ENCODE measurements around the gene SNX4.

Gene SNX4

GRCh38 chr3:125479091-125479490 is 40.9 kb downstream of the SNX4 start:
- Histone ChIP-seq H3K27me3 (ENCODE audit: insufficient read depth, poor library complexity, severe bottlenecking) (no peaks in the 10 kb centered on the region), H3K4me3 (replicated peaks; ENCODE audit: insufficient read depth, low read length) (no peak overlapping the region), H3K27ac (replicated peaks) (no peak overlapping the region)
- TF ChIP-seq GABPA (IDR thresholded peaks at IDR 0.05; ENCODE audit: low read depth) (no peak), POLR2AphosphoS5 (IDR thresholded peaks at IDR 0.05; ENCODE audit: low read depth) (no peak), CTCF (IDR thresholded peaks at IDR 0.05; ENCODE audit: insufficient read depth, low read length) (no peak), REST (IDR thresholded peaks at IDR 0.05; ENCODE audit: insufficient replicate concordance, low read depth) (no peak), SPI1 (IDR thresholded peaks at IDR 0.05; ENCODE audit: borderline replicate concordance, low read depth) (no peak)
- no peak for DNase-seq (ENCODE audit: low read depth in 1 of 2, low spot score in 1 of 2)

- Histone ChIP-seq H3K4me3 (replicated peaks; ENCODE audit: insufficient read depth, low read length) (no peak overlapping the region), H3K27ac (replicated peaks) (no peak overlapping the region), H3K27me3 (ENCODE audit: insufficient read depth, poor library complexity, severe bottlenecking) (no peaks in the 10 kb centered on the region)
- no peak for DNase-seq (ENCODE audit: low read depth in 1 of 2, low spot score in 1 of 2)
- TF ChIP-seq SPI1 (IDR thresholded peaks at IDR 0.05; ENCODE audit: borderline replicate concordance, low read depth) (no peak), GABPA (IDR thresholded peaks at IDR 0.05; ENCODE audit: low read depth) (no peak), CTCF (IDR thresholded peaks at IDR 0.05; ENCODE audit: insufficient read depth, low read length) (no peak), REST (IDR thresholded peaks at IDR 0.05; ENCODE audit: insufficient replicate concordance, low read depth) (no peak), POLR2AphosphoS5 (IDR thresholded peaks at IDR 0.05; ENCODE audit: low read depth) (no peak)
Measured at GRCh38 chr3:125478326-125478725, 41.7 kb downstream of the SNX4 start.

- DNase-seq (ENCODE audit: low read depth in 1 of 2, low spot score in 1 of 2) = no peak
- Histone ChIP-seq H3K4me3 (replicated peaks; ENCODE audit: insufficient read depth, low read length) (no peak overlapping the region), H3K27me3 (ENCODE audit: insufficient read depth, poor library complexity, severe bottlenecking) (no peaks in the 10 kb centered on the region), H3K27ac (replicated peaks) (no peak overlapping the region)
- TF ChIP-seq REST (IDR thresholded peaks at IDR 0.05; ENCODE audit: insufficient replicate concordance, low read depth) = no peak
- no peak for TF ChIP-seq GABPA (IDR thresholded peaks at IDR 0.05; ENCODE audit: low read depth)
- no peak for TF ChIP-seq POLR2AphosphoS5 (IDR thresholded peaks at IDR 0.05; ENCODE audit: low read depth)
- no peak for TF ChIP-seq SPI1 (IDR thresholded peaks at IDR 0.05; ENCODE audit: borderline replicate concordance, low read depth)
Measured at GRCh38 chr3:125477701-125478100, 42.3 kb downstream of the SNX4 start.
